Testis (tissue), 2 donors: ENCODE results near the gene TCF7.

ENCODE experiments used
- POLR2A ChIP-seq: fragments of 450-650 bp; IDR thresholded peaks from one replicate; pipeline ENCODE4 v1.6.1; 2017; ENCODE audit warnings: antibody characterized with exemption, mild to moderate bottlenecking, moderate library complexity
- TF ChIP-seq, protein P1 (sequence below), 3 experiments: fragments of 450-650 bp in 2 of 3; fragments of 200-600 bp in 1 of 3; sonication (generic) in 1 of 3; IDR thresholded peaks; one replicate each; pipeline ENCODE4 v1.5.1; 2016 to 2019; ENCODE audit warnings: antibody characterized with exemption in 3 of 3, mild to moderate bottlenecking in 2 of 3, moderate library complexity in 1 of 3

DNA sequence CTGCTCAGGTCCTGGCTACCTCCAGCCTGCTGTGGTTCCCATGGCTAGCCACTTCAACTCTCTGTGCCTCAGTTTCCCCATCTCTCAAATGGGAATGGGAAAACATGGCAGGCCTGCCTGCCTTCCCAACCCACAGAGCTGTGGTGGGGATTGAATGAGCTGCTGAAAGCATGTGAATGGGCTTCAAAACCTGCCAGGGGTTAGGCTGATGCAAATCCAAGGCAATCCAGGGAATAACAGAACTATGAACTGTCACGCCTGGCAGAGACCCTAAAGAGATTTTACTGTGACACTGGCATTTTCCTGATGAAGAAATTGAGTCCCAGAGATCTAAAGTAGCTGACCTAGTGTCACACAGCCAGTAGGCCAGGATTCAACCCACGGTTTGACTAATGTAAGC, 29.9 kb upstream of the TCF7 start:
- TF ChIP-seq, protein P1, sequence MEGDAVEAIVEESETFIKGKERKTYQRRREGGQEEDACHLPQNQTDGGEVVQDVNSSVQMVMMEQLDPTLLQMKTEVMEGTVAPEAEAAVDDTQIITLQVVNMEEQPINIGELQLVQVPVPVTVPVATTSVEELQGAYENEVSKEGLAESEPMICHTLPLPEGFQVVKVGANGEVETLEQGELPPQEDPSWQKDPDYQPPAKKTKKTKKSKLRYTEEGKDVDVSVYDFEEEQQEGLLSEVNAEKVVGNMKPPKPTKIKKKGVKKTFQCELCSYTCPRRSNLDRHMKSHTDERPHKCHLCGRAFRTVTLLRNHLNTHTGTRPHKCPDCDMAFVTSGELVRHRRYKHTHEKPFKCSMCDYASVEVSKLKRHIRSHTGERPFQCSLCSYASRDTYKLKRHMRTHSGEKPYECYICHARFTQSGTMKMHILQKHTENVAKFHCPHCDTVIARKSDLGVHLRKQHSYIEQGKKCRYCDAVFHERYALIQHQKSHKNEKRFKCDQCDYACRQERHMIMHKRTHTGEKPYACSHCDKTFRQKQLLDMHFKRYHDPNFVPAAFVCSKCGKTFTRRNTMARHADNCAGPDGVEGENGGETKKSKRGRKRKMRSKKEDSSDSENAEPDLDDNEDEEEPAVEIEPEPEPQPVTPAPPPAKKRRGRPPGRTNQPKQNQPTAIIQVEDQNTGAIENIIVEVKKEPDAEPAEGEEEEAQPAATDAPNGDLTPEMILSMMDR (IDR thresholded peaks at IDR 0.05), result no peak
- TF ChIP-seq POLR2A, result no peak
